Left hindlimb (tissue), 1 donor: Measurements from ENCODE around the gene OR8D1.

Experiments used
- DNase-seq: peaks from one replicate; pipeline ENCODE4 v3.0.0-alpha.2; 2018

The OR8D1 gene

DNA sequence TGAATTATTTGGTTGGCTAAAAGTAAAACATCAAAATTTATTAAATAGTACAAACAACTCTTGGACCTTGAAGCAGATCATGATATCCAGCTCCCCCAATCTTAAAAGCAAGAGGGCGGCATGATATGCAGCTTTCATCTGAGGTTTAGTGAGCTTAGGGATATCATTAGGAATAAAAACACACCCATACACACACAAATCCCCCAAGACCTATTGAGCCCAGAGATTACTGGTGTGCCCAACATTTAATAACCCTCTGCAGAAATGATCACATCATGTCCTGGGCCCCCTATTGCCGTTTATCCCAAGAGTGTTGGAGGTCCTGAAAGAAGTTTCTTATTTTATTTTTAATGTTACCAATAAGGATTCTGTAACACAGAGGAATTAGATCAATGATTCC, at the start of gene OR8D1:
Gene OR8D1, minus strand, starts transcription at position 101 of the 400 bp plus-strand sequence. CDS start 3,183 bp downstream, outside the sequence.
- DNase-seq, result no peak

DNA sequence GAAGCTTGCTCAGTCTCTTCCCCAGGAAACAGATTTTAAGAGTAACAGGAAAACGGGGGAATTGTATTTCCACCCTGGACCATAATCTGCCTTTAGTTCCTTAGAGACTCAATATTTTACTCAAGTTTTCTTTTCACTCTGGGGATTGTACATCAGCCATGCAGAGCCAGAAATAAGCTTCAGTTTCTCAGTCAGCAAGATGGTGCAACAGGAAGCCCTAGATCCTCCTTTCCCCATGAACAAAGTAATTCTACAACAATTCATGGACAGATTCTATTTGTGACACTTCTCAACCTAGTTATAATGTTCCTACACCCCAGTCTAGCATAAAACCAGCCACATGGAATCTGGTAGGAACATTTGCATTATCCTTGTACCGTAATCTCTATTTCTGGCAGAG, 45.8 kb upstream of the OR8D1 start:
- DNase-seq, result no peak

DNA sequence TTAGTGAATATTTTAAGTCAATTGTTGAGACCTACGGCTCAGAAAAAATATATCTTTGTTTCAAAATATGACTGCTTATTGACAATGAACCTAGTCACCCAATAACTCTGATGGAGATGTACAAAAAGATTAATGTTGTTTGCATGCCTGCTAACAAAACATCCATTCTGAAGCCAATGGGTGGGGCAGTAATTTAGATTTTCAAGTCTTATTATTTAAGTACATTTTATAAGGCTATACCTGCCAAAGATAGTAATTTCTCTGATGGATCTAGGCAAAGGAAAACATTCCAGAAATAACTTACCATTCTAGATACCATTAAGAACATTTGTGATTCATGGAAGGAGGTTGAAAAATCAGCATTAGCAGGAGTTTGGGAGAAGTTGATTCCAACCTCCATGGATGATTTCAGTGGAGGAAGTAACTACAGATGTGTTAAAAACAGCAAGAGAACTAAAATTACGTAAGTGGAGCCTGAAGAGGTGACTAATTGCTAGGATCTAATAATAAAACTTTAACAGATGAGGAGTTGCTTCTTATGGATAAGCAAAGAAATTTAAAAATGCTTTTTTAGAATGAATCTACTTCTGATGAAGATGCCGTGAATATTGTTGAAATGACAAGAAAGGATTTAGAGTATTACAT, 32.7 kb upstream of the OR8D1 start:
- DNase-seq, result no peak

DNA sequence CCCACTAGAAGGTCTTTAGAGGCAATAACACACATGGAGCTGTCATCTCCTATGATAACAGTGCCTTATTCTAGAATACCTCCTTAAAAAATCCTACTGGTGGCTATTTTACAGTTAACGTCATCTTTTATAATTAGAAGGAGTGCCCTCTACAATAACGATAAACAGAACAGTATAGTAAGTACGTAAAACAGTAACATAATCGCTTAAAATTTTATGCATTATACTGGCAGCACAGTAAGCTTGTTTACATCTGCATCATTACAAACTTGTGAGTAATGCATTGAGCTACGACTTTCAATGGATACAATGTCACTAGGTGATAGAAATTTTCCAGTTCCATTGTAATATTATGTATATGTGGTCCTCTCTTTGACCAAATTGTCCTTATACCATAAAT, 30.6 kb upstream of the OR8D1 start:
- DNase-seq, result no peak

DNA sequence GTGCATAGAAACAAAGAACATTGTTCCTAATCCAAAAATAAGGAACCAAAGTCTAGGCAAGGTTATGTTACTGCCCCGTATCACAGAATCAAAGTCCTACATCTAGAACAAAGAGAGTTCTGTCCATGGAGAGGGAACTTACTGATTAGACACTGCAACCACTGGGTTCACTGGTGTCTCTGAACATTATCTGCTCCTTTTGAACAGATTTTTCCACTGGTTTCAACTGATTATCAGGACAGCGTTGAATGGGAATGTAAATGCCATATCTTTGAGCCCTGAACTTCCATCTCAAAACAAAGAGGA, 26.3 kb upstream of the OR8D1 start:
- no peak for DNase-seq

DNA sequence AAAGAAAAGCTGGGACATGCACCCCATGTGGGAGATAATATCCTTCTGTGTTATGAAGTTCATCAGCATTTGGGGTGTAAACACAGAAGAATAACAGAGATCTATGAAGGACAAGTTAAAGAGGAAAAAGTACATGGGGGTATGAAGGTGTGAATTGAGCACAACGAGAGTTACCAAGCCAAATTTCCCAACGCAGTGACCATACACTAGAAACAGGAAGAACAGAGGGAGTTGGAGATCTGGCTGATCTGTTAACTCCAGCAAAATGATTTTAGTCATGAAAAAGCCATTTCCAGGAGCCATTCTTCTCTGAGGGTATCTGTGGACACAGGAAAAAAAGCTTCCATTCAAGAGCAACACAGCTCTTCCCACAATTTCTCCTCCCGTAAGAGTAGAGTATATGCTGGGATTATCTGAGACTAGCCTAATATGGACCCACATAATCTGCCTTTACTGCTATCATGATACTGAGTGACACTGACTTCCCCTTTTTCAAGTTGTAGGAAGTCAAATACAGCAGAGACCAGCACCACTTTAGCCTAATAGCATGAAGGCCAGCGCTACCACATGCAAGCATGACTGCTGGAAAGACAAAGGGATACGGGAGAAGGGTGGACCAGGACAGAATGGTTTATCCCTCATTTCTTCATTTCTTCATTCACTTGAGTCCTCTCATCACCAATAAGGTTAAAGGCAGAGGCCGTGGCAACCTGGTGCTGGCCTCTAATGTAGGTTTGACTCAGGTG, 25.8 kb upstream of the OR8D1 start:
- no peak for DNase-seq

DNA sequence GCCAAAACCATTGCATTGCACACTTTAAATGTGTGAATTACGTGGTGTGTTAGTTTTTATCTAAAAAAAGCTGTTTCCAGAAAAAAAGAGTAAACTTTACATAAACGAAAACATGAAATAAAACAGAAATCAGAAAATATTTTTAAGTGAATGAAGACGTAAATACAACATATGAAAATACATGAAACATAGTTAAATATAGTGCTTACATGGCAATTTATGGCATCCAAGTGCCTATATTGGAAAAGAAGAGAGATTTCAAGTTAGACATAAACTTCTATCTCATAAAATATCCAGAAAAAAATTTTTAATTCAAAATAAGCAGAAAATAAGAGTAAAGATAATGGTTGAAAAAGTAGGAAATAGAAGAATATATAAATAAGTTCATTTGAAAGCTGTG, 18.1 kb upstream of the OR8D1 start:
- no peak for DNase-seq

DNA sequence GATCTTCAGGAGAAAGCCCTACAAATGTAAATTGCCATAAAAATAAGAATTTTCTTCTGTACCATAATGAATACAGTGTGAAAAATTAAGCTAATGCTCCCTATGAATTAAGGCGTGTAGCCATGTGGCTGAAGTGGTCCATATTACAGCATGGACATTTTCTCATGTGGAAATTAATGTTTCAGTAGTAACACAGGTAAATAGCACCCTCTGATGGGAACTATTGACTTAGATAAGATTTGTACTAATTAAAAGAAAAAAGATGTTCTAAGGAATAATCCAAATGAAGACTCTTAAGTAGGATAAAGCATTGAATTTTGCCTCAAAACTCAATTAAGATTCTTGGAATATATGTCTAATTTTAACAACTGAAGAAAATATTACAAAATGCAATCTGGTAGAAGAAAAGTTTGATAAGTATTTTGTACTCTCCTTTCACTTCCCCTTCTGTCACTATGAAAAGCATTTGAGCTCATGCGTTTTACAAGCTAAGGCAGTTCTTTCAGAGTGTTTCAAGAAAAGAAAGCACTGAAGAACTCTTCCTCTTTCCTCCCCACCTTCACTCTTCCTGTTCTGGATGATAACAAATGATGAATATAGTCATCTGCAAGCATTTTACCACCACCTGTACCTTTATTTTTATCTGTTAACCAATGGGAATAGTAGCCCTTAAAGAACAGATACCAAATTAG, 16.2 kb upstream of the OR8D1 start:
- DNase-seq, result no peak

DNA sequence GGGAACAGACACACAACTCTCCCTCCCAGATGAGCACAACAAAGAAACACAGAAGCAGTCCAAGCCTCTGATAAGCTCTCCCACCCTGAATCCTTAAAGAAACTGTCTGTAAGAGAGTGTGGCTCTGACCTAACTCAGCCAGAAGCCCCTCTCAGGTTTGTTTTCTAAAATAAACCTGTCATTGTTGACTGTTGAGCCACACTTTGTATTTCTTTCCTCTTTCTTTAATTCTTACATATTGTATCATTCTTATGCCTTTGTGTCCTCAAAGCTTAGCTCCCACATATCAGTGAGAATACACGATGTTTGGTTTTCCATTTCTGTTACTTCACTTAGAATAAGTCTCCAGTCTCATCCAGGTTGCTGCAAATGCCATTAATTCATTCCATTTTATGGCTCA, 14.0 kb upstream of the OR8D1 start:
- DNase-seq, result no peak

DNA sequence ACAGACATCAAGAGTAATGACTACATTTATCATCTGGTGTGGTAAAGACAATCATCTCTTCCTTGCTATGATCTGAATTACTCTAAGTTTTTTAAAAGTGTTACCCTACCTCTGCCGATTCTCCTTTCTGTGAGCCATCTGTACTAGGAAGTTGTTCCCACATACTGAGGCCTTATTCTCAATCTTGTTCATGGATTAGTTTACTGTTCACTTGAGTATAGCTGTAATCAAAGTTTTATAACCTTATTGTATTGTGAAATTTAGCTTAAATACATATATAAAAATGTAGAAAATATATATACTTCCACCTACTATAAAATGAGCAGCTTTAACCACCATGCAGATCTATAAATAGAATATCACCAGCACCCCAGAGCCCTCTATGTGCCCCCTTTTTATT, 8.6 kb upstream of the OR8D1 start:
- no peak for DNase-seq

DNA sequence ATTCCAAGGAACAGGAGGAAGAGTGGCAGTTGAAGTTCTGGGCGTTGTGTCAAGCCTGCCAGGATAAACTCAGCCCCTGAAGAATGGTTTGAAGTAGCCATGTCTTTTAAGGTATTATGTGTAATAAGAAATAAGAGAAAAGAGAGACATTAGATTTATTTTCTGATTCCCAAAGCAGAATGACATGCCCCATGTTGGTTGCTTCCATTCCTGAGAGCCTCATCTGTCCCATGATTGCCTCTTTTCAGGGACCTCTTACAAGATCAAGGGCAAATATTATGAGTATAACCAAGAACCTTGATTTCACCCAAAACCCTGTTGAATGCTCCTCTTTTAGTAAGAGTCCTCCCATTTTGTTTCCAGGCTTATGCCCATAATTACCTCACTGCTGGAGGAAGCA, 6.3 kb upstream of the OR8D1 start, which contains the start of gene OR8D2:
Gene OR8D2, minus strand, starts transcription at position 101 of the 400 bp plus-strand sequence. Its CDS starts 0 bp downstream, at position 101.
- no peak for DNase-seq

DNA sequence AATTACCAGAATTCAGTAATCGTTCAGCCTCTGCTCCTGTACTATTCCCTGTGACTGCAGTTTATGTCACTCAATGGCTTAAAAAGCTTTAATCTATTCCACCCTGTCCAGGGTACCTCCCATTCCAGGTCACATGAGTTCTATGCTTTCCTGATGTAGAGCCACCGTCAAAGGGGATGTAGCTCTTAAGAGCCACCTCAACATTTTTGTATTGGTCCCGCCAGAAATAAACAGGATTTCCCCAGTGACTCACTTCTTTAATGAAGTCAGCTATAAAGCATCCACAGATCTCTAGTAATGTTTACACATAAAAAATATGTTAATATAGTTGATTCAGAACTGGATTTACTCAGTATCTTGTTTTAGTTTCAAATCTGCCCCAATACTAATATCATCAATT, 1.3 kb upstream of the OR8D1 start:
- DNase-seq, result no peak

DNA sequence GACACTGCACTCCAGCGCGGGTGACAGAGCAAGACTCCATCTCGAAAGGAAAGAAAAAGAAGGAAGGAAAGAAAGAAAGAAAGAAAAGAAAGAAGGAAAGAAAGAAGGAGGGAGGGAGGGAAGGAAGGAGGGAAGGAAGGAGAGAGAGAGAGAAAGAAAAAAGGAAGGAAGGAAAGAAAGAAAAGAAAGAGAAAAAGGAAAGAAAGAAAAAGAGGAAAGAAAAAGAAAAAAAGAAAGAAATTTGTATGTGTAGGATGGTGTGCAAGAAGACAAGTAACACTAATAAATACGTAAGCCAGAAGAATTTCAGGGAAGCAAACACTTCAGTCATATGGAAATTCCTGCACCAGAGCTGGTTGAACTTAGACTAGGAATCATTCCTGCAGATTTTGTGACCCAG, 618 bp downstream of the OR8D1 start:
- DNase-seq, result no peak

DNA sequence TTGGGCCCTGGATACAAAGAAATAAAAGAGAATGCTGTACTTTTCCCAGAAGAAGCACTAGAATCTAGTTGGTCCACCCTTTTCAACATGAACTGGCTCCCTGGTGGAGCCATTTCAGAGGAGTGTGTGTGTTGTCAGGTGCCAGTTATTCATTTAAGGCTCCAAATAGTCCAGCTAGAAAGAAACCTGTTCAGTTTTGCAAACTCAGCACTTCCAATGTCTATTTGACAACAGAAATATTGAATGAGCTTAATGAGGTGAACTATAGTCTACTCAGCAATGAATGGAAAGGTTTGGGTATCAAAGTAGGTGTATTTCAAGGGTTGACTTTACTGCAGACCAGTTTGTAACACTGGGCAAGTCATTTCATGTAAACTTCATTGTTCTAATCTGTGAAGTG, 2.1 kb downstream of the OR8D1 start:
- no peak for DNase-seq

DNA sequence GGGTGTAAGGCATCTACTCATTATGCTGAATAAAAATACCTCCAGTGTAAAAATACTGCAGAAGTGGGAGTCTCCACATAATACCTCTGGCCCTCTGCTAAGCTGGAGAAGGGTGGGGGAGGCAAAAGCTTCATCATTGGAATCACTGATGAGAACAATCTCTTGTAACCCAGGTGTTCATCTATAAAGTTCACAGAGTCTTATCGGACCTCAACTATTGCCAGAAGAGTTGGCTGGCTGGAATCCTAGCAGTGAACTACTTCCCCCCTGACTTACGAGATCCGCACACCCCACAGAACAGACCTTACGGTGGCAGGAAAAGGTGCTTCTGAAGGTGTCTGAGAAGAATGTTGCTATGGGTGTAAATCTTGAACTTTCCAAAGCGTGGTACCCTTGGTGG, 2.5 kb downstream of the OR8D1 start:
- DNase-seq, result no peak

DNA sequence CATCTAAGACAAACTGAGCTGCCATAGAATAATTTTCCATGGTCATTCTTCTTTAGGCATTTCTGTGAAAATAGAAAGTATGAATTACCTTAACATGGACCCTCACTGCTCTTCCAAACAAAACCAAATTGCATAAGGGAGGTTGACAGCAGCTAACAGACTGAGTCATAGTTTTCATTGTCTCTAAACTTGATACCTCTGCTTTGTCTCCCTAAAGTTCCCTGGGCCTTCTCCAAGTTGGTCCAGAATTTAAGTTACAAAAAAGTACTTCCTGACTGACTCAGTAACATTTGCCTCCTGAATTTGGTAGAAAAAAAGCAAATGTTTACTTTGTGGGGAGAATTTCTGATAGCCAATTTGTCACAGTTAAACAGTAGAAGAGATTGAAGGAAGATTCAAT, 3.0 kb downstream of the OR8D1 start:
- DNase-seq, result no peak

DNA sequence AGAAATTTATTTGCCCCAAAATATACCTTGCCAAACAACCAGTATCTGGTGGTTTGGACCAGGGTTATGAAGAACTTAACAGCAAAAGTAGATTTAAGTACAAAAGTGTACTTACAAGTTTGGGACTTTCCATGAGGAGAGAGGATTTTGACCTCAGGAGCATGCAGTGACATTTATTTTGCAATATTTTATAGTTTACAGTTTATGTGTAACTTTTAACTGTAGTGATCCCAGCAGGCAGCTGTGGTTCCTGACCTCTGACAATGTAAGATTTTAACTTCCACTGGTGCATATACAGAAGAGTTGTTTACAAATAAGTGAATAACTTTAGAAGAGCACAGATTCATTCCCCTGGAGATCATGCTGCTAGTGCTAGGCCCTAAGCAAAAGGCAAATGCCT, 6.7 kb downstream of the OR8D1 start:
- DNase-seq, result no peak

DNA sequence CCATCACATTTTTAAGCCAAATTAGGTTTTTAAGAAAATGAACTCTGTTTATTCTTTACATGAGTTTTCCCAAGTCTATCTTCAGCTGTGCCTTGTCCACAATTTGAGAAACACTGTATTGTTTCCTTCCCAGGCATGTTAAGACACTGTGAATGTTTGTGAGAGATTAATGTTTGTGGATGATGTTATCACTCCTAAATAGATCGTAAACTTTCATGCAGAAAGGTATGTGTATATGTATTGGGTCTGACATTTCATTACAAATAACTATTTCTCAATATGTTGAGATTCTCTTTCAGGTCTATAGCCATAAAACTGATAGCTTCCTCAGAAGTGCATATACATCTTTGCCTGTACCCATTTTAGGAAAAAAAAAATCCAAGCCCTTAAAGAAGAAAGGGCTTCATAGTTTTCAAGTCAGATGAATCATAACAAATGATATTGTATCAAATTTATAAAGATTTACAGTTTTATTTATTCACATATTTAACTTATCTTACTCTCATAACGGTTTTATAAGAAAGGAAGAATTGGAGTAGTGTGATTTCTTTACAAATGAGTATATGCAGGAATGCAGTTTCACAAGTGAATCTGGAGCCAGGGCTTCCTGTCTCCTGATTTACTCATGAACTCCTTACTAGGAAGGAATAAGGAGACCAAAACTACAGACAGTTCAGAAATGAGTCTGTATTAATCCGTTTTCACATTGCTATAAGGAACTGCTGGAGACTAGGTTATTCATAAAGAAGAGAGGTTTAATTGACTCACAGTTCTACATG, 11.2 kb downstream of the OR8D1 start:
- DNase-seq, result no peak

DNA sequence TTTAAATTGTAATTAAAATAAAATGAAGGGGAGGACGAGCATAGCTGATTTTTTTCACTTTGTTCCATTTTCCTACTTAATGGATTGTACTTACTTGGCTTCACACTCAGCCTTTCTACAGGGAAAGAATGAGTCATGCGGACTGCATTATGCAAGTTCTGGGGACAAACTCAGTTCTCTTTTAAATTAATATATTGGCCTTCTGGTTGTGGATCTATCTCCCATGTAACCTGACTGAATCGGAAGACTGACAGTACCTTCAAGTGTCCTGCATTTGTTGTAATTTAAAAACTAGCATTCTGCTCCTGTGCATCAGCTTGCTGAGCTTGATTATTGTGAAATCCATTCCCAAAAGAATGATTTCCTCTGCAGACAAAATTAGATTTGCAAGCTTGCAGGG, 12.2 kb downstream of the OR8D1 start:
- no peak for DNase-seq

DNA sequence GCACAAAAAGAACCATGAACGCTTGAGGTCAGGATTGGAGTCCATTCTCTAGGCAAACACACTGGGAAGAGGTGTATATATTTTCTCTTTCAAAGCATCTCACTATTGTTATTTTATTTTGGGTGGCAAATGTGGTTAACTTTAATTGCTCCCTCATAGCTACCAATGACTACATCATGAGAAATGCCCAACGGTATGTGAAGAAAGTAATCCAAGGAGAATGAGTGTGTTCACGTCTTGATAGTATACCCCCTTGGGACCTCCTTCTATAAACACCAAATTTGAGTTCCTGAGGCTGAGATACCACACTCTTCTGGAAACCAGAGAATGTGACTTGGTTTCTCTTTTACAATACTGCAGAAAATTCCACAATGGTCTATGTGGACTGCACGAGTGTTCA, 15.8 kb downstream of the OR8D1 start:
- no peak for DNase-seq

DNA sequence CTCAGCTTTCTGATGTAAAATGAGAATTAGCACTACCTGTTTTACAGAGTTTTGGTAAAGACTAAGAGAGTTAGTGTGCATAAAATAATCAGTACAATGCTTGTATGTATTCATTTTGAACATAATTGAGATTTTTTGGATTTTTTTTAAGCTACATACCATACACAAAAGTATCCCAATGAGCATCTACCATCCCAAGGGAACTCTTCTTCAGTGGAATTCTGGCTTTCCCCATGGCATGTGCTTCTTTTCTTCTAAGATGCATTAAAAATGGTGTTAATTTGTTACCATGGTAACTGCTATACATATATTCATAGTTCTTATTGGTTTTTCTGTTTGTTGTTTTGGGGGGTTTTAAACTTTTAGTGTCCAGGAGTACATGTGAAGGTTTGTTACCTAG, 17.7 kb downstream of the OR8D1 start:
- no peak for DNase-seq

DNA sequence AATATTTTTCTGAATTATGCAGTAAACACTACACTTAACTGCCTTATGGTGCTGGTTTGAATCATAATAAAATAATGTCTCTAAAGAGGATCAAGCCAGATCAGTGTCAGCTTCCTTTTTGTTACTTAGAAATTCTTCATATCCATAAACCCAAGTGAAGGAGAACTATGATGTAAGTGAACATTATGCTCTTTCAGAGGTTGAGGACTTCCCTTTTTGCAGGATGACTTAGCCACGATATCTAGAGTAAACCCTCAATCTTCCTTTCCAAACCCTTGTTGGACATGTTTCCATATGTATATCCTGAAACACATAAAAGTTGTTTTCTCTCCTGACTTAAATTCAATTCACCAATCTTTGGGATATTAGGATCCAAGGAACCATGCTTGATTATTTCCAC, 19.1 kb downstream of the OR8D1 start:
- DNase-seq, result no peak

DNA sequence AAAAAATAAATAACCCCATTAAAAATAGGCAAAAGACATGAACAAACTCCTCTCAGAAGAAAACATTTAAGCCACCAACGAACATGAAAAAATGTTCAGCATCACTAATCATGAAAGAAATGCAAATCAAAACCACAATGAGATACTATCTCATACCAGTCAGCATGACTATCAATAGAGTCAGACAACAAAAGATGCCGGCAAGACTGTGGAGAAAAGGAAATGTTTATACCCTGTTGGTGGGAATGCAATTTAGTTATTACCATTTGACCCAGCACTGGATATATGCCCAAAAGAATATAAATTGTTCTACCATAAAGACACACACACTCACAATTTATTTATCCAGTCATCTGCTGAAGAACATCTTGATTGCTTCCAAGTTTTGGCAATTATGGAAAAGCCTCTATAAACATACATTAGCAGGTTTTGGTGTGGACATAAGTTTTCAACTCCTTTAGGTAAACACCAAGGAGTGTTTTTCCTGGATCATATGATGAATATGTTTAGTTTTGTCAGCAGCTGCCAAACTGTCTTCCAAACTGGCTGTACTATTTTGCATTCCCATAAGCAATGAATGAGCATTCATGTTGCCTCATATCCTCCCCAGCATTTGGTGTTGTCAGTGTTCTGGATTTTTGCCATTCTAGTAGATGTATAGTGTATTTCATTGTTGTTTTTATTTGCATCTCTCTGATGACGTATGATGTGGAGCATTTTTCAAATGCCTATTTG, 28.0 kb downstream of the OR8D1 start:
- no peak for DNase-seq
